ENCODE data around the gene SERINC3.
"Not testable (repeated sequence)": the region's sequence is repeated elsewhere in the genome, so short reads cannot be mapped to it uniquely, and the experiment has no call there.

The SERINC3 gene

DNA sequence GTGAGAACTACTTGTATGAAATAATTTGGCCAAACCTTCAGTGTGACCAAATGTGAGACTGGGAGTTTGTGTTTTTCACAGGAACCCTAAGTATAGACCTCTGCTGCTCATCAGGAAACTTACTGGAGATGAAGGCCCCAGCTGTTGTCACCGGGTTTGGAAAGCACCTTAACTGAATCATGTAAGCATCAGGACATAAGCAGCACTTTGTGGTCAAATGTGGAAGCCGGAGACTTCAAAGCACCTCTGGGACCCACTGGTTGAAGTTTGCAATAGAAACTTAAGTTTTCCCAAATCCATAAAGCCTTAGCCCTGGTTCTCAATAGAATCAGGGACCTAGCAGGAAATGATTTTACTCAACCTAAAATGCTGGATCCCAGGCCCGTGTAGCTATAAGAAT lies 31.9 kb downstream of the SERINC3 start:
- no peak for DNase-seq

DNA sequence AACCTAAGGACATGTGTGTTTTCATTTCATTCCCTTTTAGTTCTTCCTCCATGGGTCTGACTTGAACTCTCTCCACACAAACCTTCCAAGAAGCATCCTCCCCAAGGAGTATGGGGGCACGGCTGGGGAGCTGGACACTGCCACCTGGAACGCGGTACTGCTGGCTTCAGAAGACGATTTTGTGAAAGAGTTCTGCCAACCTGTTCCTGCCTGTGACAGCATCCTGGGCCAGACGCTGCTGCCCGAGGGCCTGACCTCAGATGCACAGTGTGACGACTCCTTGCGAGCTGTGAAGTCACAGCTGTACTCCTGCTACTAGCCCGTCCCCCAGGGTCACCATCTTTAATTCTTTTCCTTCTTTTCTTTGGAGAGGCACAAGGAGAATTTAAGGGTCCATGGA lies 32.6 kb downstream of the SERINC3 start:
- DNase-seq: no peak

DNA sequence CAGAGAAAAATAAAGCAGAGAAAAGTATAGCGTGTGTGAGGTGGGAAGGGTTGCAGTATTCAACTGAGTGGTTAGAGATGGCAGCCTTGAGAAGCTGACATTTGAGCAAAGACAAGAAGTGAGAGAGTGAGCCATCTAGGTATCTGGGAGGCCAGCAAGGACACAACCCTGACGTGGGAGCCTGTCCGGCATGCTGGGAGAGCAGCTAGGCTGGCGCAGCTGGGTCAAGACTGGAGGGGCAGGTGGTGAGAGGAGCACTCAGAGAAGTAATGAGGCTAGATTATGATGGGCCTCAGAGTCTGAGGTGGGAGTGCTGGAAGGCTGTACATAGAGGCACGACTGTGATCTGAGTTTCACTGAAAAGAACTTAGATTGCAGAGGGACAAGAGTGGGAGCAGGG lies 33.3 kb downstream of the SERINC3 start:
- no peak for DNase-seq

DNA sequence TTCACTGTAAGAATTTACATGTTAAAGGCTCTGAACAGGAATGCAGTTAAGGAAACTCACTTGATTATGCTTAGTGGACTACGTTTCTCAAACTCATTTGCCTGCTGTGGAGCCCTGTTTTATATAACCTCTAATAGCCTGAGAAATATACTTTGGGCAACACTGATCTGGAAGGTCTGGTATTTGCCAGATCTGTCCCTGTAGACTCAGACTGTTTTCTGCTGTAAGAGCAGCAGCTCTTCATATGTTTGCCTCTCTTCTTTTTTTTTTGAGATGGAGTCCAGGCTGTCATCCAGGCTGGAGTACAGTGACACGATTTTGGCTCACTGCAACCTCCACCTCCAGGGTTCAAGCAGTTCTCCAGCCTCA lies 36.1 kb downstream of the SERINC3 start:
- no peak for DNase-seq

DNA sequence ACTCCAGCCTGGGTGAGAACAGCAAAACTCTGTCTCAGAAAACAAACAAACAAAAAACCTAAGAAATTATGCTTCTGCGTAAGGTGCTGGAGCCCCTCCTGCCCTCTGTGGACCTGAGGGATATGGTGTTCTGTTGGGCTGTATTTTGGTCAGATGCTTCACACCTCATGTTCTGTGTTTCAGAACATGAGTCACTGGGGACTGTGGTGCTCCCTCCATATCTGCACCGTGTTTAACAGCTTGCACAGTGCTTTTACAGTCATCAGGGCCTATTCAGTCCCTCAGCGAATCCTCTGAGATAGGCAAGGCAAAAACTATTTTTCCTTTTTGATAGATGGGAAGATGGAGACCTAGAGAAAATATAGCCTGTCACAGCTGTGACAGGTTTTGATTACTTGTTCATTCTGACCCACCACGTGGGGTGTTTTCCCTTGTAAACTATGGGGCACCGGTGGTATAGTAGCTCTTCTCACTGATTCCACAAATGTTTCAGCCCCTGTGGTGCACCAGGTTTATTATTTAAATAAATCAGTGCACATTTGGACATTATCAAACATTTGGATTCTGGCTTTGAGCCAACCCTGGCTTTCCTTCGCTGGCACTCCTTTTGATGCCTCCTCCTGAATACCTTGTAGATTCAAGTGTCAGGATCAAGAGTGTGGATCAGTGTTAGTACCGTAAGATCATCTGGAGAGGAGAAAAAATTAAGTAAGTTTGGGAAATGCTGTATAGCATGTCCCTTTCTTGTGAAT lies 36.6 kb downstream of the SERINC3 start:
- DNase-seq: no peak

DNA sequence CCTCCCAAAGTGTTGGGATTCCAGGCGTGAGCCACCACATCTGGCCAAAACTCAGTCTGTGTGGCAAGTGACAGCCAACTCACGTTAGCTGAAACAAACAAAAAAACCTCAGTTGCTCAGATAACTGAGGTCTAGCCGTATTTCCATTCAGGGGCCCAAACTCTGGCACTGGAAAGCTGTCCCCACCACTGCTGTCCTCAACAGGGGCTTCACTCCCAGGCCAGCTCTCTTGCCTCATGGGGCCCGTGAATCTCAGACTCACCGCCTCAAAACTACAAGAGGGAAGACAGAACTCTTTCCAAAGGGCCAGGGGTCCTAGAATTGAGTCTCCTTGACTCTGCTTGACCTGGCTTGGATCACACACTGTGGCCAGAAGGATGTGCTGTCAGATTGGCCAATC lies 38.8 kb downstream of the SERINC3 start:
- DNase-seq: no peak

DNA sequence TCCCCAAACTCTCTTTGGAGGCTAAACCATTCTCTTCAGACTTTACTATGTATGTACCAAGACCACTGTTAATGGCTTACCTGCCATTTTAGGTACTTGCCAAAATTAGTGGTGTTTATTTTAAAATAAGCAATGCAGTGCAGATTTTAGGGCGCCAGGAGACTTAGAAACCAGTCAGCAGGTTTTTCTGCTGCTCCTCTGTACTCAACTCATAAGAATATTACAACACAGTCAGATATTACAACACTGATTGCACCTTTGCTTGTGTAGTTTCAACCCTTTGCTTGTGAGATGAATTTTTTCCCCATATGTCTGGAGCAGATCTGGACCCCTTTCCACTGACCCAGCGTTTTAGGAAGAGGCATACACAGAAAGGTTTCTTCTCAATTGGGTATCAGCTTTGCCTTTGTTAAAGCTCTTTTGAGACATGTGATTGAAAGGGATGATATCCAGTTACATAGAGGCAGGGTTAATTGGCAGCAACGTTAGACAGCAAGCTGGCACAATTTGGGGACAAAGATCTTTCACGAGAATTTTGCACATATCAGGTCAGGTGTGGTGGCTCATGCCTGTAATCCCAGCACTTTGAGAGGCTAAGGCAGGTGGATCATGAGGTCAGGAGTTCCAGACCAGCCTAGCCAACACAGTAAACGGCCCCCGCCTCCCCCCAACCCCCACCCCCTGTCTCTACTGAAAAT lies 40.0 kb downstream of the SERINC3 start:
- no peak for DNase-seq

DNA sequence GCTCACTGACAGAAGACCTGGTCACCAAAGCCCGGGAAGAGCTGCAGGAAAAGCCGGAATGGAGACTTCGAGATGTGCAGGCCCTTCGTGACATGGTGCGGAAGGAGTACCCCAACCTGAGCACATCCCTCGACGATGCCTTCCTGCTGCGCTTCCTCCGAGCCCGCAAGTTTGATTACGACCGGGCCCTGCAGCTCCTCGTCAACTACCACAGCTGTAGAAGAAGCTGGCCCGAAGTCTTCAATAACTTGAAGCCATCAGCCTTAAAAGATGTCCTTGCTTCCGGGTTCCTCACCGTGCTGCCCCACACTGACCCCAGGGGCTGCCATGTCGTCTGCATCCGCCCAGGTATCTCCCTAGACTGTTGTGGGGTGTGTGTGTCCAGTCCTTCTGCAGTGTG lies 41.8 kb downstream of the SERINC3 start:
- DNase-seq: no peak

DNA sequence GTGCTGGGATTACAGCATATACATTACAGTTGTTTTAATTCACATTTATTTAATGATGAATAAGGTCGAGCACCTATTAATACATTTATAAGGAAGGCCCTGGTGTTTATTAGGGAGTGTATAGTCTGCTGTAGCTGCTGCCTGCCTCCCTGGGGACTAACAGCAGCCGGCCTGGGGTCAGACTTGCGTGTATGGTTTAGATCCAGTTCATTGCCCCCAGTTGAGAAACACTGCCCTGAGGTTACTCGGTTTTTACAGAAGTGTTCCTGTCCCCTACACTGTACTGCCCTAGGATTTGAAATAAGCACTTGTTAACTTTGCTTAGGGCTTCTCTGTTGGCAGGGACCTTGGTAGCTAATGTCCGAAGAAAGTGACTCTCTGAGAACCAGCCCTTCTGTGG lies 42.2 kb downstream of the SERINC3 start:
- DNase-seq: no peak

DNA sequence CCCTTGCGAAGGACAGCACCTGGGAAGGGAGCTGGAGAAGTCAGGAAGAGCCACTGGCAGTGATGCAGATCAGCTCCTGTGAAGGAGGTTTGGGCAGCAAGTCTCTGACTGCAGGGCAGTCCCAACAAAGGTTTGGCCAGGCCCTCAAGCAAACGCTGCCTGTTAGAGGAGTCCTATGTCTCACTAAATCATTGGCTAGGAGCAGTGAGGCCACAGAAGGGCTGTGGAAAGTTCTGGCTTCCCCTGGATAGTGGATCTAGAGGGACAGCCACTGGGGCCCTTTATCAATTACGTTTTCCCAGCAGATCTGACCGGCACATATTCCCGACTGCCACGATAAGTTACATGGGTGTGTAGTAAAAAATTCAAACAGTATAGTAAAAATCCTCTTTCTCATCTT lies 43.7 kb downstream of the SERINC3 start:
- DNase-seq: no peak

DNA sequence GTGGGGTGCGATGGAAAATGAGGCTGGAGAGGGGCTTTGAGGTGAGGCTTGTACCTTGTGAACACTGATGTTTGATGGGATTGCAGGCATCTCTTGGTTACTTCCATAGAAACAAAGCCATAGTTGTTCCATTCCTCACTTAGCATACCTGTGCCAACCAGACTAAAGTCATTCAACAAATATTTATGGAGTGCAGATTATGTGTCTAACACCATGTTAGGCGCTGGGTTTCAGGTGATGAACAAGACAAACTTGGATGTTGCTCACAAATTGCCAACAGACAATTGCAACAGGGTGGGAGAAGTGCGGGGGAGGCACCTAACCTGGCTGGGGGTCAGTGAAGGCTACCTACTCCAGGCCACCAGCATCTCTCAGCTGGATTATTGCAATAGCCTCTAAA lies 44.7 kb downstream of the SERINC3 start:
- DNase-seq: no peak

DNA sequence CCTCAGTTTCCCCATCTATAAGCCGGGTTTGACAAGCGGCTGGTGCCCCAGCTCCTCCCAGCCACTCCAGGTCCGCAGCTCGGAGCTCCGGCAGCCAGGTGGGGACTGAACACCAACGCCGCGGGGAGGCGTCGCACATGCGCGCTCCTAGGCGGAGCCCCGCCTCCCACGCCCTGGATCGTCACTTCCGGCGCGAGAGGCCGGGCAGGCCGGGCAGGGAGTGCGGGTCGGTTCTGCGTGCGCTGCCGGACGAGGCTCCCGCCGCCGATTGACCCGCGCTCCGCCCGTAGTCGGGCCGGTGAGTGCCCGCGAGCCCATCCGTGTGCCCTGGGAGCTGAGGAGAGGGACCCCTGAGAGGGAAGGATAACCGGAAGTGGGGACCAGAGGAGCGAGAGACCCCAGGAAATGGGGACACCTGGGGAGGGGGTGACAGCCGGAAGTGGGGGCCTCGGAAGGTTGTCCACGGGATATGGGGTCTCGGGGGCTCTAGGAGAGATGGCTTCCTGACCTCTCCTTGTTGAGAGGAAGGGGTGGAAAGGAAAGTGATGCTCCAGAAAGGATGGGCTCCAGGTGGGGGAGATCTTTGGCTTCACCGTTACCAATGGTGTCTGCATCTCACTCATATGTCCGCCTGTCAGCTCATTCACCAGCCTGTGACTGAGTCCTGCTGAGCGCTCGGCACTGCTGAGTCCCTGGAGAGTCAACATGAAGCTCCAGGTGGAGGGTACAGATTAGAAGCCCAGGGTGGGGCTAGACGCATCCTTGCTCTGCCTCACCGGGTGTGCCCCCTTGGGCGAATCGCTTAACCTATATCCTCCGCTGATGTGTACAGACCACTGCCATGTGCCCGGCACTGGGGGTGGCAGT lies 45.9 kb downstream of the SERINC3 start, which contains the start of gene TTPAL:
TTPAL (plus strand) TSS at position 181 of the 867 bp plus-strand sequence. CDS start 4,126 bp downstream, outside the sequence.
- DNase-seq: peak; percentile 75 to 87

DNA sequence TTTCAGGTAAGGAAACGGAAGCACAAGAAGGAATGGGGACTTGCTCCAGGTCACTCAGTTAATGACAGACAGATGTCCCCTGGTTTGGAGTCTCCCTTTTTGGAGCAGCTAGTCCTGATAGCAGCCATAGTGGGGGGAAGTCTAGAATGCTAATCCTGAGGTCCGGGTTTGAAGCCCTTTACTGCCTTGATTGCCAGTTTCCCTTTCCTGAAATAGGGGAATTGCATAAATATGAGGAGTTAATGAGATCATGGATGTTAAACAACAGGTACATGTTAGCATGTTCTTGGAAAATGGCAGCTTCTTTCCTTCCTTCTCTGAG lies 46.5 kb downstream of the SERINC3 start:
- DNase-seq: no peak

DNA sequence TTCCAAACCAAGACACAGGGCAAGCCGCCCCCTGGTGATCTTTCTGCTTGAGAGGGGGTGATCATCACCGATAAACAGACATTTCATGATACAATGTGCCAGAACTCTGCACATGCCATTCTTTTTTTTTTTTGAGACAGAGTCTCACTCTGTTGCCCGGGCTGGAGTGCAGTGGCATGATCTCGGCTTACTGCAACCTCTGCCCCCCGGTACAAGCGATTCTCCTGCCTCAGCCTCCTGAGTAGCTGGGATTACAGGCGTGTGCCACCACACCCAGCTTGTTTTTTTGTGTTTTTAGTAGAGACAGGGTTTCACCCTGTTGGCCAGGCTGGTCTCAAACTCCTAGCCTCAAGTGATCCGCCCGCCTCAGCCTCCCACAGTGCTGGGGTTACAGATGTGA lies 49.6 kb downstream of the SERINC3 start:
- DNase-seq: not testable (repeated sequence)

DNA sequence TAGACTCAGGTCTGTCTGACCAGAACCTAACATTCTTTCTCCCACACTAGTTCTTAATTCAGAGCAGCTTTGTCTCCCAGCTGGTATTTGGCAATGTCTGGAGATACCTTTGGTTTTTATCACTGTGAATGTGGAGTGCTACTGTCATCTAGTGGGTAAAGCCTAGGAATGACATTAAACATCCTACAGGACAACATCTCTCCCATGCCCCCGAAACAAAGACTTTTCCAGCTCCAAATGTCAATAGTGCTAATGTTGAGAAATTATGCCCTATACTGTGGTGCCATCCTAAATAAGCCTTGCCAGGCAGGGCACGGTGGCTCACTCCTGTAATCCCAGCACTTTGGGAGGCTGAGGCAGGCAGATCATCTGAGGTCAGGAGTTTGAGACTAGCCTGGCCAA lies 50.4 kb downstream of the SERINC3 start:
- DNase-seq: no peak

DNA sequence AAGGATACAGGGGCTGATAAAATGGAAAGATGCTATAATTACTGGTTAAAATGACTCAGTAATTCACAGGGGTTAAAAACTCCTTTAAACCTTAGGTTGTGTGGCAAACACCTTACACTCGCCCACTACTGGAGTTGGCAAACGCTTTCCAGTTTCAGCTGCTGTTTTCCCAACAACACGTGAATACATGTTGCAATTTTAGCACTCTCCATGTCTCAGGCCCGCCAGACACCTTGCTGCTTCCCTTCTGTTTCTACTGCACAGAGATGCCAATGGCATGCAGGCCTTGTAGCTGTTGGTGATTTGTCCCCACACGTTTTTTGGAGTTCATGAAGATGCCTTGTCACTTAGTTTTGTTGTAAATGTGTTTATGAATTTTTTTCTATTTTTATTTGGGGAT lies 51.5 kb downstream of the SERINC3 start:
- no peak for DNase-seq

DNA sequence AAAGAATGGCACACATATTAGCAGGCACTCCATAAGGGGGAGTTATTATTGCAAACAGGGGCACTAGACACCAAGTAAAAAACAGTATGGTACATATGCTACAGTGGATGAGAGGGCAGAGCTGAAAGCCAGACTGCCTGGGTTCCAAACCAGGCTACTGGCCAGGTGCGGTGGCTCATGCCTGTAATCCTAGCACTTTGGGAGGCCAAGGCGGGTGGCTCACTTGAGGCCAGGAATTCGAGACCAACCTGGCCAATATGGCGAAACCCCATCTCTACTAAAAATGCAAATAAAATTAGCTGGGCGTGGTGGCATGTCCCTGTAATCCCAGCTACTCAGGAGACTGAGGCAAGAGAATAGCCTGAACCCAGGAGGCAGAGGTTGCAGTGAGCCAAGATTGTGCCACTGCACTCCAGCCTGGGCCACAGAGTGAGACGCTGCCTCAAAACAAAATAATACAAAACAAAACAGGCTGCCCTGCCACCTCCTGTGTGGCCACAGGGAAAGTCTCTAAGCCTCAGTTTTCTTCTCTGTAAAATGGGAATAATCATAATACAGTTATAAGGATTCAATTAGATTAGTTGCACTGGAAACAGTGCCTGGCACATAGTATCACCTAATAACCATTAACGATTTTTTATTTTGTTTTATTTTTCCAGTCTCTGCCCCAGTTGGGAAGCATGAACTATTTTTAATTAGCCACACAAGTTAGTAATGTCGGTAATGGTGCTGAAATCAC lies 53.7 kb downstream of the SERINC3 start:
- DNase-seq: no peak

DNA sequence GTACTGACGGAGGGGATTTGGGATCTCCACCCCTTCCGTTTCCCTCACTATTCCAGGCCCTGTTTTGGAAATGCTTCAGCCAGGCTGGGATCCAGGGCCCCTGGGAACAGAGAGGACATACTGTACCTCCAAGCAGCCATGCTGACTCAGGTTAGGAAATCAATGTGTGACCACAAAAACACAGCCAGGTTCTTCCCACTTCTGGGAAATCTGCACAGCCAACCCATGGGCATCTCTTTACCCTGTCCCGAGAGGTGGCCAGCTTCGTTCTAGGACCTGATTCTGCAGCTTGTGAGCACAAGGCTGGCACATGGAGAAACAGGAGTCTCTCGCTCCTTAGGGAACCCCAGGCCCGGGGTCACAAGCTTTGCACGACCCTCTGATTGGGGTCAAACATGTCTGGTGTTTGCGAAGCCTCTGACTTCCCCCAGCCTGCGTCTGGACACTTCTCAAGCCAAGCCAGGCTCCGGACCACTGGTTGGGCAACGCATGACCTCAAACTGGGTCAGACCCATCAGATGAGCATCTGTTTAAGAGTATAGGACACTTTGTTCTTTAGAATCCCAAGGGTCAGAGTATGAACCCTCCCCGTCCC lies 54.5 kb downstream of the SERINC3 start:
- DNase-seq: no peak

DNA sequence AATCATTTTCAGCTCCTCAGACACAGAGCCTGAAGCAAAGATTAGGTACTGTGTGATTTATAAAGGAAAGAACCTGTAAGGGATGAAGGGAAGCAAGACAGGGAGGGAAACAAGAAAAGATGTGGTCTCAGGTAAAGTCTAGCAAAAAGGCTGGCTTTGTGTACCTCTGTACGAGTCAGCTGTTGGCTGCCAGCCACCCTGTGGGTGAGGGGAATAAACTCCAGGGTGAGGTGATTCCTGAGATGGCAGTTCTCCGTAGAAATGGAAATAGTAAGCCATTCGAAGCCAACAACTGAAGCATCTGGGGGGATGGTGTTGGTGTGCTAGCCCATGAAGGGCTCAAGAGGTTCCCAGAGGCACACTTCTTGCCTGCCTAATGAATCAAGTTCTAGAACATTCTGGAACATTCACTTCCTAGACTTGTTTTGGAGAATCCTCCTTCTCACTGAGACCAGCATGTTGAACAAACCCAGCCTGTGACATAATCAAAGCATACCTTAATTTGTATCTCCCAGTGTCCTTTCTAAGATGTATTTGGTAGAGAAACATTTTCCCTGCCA lies 56.8 kb downstream of the SERINC3 start:
- no peak for DNase-seq

DNA sequence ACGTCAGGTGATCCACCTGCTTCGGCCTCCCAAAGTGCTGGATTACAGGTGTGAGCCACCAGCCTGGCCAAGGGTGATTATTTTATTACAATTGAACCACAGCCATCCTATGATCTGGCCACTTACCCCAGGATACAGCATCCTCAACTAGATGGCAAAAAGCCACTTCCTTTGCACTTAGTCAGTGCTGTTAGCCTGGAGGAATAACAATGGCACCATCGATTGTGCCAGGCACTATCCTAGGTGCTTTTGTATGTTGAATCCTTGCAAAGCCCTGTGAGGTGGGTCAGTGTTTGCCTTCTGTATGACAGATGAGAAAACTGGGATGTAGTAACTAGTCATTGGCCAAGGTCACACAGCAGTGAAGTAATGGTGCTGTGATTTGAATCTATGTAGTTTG lies 57.4 kb downstream of the SERINC3 start:
- no peak for DNase-seq

DNA sequence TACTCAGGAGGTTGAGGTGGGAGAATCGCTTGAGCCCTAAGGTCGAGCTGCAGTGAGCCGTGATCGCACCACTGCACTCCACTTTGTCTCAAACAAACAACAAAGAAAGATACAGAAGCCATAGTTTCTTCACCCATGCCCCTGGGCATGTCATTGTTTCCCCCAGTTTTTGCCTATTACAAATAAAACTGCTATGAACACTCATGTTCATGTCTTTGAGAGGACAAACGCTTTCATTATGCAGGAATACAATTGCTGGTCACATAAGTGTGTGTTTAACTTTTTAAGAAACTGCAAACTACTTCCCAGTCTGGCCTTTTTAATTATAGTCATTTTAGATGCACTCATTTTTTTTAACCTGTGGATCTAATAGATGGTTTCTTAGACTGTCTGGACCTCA lies 58.4 kb downstream of the SERINC3 start:
- DNase-seq: no peak

DNA sequence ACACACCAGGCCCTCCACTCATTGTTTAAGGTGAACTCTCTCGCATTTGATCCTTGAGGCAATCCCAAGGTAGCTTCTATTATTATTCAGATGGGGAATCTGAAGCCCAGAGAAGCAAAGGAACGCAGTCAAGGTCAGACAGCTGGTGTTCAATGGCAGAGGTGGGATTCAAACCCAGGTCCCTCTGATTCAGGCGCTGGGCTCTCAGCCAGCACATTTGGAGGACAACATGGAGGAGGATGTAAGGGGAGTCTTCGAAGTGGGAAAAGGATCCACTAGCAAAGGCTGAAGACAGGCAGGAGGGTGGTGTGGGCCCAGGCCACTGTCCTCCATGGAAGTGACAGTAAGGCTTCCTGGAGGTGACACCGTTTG lies 60.1 kb downstream of the SERINC3 start:
- no peak for DNase-seq
